ENCODE measurements around the gene PTPRM.

- TF ChIP-seq TCF12 (IDR thresholded peaks at IDR 0.05; ENCODE audit: low read depth, low read length) (no peak), CTCF (IDR thresholded peaks at IDR 0.05; ENCODE audit: control extremely low read depth in 1 of 3, insufficient read depth in 1 of 3, low read depth in 1 of 3, low read length in 3 of 3) (no peak), EP300 (IDR thresholded peaks at IDR 0.05; ENCODE audit: borderline replicate concordance in 1 of 2, low read depth in 2 of 2, low read length in 2 of 2) (no peak), RAD21 (IDR thresholded peaks at IDR 0.05 in 1 of 2, conservative IDR thresholded peaks at IDR 0.05 in 1 of 2; ENCODE audit: low read depth in 2 of 2, low read length in 2 of 2) (no peak), USF2 (IDR thresholded peaks at IDR 0.05; ENCODE audit: low read length) (no peak), YY1 (IDR thresholded peaks at IDR 0.05; ENCODE audit: low read depth, low read length) (no peak), JUN (IDR thresholded peaks at IDR 0.05; ENCODE audit: low read depth, low read length) (no peak), SIN3A (conservative IDR thresholded peaks at IDR 0.05 in 1 of 2, IDR thresholded peaks at IDR 0.05 in 1 of 2; ENCODE audit: low read depth in 1 of 2, low read length in 2 of 2) (no peak), RXRA (IDR thresholded peaks at IDR 0.05; ENCODE audit: insufficient read depth, low read depth, low read length) (no peak), POLR2AphosphoS5 (IDR thresholded peaks at IDR 0.05; ENCODE audit: low read depth, low read length) (no peak), MAFK (IDR thresholded peaks at IDR 0.05; ENCODE audit: low read depth, low read length) (no peak), POLR2A (IDR thresholded peaks at IDR 0.05; ENCODE audit: control extremely low read depth in 1 of 2, low read depth in 2 of 2, low read length in 2 of 2) (no peak), KDM5A (IDR thresholded peaks at IDR 0.05; ENCODE audit: low read length) (no peak), NRF1 (IDR thresholded peaks at IDR 0.05; ENCODE audit: low read depth, low read length) (no peak)
These were observed 596.3 kb downstream of the PTPRM start for GRCh38 chr18:8163286-8163959.
